Right renal cortex interstitium (tissue), 3 donors: Measurements from ENCODE around the gene THSD7B. TPM values are rescaled to one million over a fixed set of nuclear protein-coding genes. Genes with fewer than 3 reads are reported as not detected.
"Not testable (repeated sequence)": the region's sequence is repeated elsewhere in the genome, so short reads cannot be mapped to it uniquely, and the experiment has no call there.

Source experiments
- DNase-seq, 3 donors: peaks; one replicate each; pipeline ENCODE4 v3.0.0-alpha.2; 2013; ENCODE audit warnings: low read depth in 3 of 3, low spot score in 2 of 3
- polyA plus RNA-seq, 3 donors: library from polyadenylated mRNA; unstranded; fragments of 120-200 nt; gene quantifications; one replicate each; pipeline ENCODE4 v1.2.1, GENCODE V29; 2013; ENCODE audit not compliant: insufficient read length in 3 of 3

Gene THSD7B
- polyA plus RNA-seq, 3 donors, result 5.1 to 5.8 (median 5.4) TPM

DNA sequence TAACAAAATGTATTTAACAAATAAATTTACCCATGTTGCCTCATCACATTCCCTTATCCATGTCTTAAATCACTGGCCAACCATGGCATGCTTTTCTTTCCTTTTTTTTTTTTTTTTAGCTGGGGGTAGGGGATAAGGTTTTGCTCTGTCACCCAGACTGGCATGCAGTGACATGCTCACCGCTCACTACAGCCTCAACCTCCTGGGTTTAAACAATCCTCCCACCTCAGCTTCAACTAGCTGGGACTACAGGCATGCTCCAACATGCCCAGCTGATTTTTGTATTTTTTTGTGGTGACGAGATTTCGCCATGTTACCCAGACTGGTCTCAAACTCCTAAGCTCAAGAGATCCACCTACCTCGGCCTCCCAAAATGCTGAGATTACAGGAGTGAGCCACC is 266.4 kb downstream of the THSD7B start:
- no peak for DNase-seq

DNA sequence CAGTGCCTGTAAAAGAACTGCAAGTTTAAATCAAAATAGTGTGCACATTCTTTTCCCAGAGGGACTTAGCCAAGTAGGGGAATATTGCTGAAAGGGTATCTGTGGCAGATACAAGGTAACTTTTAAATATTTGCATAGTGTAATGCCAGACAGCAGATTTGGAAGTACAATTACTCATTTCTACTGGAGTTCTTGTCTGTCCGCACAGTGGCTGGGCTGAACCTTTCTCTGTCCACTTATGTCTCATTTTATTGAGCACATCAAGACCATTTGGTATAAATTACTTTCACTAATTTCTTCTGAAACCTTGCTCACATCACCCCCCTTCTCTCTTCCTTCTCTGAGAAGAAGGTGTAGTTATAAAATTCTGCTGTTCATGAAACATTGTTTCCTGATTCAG is 271.3 kb downstream of the THSD7B start:
- no peak for DNase-seq

DNA sequence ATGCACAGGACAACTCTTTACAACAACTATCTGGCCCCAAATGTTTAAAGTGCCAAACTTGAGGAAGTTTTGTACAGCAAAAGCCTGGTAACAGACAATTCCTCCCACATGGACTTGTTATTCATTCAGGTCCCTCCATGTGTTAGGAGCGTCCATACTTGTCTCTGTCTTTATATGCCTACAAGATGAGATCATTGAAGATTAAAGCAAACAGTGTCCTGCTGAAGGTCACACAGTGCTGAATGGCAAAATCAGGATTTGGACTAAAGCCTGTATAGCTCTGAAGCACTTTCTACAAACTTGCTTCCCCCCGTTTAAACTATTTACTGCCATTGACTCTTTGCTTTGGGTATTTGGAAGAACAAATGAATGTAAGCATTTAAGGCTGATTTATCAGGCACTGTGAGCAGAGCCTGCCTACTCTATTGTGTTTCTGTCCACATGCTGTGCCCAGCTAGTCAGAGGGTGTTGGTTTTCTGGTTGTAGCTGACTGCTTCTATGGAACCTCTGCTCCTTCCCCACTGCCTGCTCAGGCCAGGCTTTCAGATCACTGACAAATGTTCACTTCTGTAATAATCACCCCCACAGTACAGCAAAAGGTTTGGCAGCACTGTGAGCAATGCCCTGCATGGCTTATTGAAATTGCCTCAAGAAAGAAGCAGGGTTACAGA is 274.3 kb downstream of the THSD7B start:
- DNase-seq, result no peak

DNA sequence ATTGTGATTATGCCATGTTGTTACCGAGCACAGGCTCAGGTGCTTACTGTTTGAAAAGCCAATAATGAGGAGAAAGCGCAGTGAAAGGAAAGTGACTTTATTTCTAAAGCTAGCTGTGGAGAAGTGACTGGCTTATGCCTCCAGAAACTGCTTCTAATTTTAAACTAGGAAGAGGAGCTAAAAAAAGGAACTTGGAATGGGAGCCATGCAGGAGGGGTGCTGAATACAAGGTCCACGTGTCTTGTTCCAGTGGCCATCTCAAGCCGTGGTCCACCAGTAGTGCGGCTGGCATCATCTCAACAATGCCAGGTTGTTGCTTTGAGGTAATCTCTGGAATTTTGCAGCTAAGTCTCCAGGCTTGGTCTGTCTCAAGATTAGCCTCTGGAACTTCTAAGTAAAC is 282.0 kb downstream of the THSD7B start:
- DNase-seq, result no peak

DNA sequence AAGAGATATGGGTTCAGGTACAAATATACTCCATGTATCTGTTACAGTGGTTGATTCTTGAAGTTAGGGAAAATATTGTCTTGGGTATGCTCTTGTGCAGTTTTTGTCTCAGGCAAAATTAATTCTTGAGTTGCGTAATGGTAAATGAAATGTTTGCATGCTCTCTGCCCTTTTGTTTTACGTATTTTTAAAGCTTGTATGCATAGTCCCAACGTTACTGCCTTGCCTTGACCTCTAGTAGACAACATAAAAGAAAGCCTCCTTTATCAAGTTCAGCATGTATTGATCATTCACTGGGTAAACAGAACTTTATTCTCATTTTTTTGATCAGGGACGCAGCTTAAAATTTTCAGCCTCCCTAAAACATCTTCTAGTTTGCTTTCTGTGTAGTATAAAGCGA is 283.1 kb downstream of the THSD7B start:
- no peak for DNase-seq

DNA sequence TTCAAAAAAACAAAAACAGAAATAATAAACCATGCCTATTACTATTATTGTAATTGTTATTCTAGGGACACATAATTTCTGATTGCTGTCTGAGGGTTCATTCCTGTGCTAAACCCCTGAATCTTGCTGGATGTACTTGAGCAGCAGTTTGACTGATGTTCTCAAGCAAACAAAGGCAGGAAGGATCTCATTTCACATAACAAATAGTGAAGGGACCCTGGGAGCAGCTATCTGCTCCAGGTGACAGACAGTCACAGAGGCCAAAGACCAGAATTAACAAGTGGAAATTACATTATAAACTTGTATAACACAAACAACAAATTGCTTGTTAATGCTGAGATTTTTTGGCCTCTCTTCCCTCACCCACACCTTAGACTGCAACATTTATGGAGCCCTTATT is 284.2 kb downstream of the THSD7B start:
- DNase-seq, result no peak

DNA sequence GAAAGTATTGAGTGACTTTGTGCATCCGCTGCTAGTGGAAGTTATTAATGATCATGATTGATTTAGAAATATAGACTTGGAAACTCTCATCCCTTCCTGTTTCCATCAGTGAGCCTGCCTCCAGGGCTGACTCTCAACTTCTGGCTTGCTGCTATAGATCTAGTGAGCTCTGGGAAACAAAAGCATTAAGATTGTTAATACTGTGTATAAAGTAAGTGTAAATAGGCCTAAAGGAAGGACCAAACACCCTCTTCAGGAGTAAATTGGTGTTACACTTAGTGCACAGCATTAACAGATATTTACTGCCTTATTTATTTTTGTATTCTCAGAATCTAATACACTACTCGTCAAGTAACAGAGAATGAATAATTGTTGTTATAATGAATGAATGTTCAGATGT is 285.6 kb downstream of the THSD7B start:
- DNase-seq, result no peak

DNA sequence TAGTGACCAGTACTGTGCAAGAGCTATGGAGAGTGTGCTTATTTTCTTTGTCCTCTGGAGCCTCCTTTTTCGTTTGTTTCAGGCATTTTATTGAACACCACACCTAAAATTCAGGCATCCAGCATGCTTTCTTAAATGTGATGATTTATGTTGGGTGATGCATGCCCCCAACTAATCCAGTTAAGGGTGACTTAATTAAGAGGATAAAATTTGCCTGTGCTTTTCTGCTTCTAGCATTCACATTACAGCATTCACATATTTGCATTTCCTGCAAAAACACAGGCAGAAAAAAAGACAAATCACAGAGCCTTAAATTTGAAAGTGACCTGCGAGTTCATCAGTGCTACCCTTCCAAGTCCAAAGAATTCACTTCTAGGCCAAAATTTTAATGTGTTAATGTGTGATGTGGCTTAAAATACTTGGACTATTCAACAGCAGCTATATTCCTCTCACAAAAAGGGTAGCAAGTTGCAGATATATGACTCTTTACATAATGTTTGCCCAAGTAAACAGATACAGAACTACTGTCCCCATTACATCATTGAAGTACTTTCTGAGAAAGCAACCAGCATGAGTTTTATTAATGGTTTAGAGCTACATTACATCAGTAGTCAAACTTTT is 286.5 kb downstream of the THSD7B start:
- peak in 1 of 3 donors; percentile 8 for DNase-seq

DNA sequence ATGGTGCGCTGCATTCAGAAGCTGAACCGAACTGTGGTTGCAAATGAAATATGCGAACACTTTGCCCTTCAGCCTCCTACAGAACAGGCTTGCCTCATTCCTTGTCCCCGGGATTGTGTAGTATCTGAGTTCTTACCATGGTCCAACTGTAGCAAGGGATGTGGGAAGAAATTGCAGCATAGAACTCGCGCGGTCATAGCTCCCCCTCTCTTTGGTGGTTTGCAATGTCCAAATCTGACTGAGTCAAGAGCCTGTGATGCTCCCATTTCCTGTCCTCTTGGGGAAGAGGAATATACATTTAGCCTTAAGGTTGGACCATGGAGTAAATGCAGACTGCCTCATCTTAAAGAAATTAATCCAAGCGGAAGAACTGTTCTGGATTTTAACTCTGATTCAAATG is 291.4 kb downstream of the THSD7B start:
- no peak for DNase-seq

DNA sequence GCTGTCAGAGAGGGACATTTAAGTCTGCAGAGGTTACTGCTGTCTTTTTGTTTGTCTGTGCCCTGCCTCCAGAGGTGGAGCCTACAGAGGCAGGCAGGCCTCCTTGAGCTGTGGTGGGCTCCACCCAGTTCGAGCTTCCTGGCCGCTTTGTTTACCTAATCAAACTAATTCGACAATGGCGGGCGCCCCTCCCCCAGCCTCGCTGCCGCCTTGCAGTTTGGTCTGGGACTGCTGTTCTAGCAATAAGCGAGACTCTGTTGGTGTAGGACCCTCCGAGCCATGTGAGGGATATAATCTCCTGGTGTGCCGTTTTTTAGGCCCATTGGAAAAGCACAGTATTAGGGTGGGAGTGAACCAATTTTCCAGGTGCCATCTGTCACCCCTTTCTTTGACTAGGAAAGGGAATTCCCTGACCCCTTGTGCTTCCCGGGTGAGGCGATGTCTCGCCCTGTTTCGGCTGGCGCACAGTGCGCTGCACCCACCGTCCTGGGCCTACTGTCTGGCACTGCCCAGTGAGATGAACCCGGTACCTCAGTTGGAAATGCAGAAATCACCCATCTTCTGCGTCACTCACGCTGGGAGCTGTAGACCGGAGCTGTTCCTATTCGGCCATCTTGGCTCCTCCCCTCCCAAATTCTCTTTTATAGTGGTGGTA is 310.9 kb downstream of the THSD7B start:
- not testable (repeated sequence) for DNase-seq

DNA sequence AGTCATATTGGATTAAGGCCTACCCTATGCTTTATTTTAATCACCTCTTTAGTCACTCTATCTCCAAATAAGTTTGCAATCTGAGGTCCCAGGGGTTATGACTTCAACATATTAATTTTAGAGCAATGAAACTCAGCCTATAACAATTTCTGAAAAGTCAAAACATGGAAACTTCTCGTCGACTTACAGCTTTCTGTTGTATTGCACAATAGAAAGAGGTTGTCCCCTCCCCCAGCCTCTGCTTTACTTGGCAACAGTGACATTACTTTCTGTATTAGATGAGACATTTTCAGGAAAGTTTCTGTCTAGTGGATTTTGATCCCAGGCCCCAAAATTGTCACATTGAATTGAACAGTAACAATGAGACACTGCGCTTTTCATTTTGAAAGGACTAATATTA is 326.4 kb downstream of the THSD7B start:
- DNase-seq, result no peak

DNA sequence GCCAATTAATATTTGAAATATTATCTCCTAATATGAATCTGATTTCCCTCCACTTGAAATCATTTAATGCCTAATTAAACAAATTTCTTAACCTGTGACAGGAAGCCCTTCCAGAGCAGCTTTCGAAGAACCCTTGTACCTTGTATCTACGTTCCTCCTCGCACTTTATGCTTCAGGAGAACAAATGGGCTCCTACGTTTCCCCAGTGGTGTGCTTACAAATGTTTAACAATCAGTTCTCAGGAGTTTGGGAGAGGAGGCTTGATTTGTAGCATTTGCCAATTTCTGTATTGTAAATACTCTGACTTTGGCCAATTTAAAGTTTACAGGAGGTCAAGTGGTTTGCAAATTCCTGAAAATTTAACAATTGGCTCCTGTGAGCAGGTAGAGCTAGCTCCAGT is 327.8 kb downstream of the THSD7B start:
- DNase-seq, result no peak

DNA sequence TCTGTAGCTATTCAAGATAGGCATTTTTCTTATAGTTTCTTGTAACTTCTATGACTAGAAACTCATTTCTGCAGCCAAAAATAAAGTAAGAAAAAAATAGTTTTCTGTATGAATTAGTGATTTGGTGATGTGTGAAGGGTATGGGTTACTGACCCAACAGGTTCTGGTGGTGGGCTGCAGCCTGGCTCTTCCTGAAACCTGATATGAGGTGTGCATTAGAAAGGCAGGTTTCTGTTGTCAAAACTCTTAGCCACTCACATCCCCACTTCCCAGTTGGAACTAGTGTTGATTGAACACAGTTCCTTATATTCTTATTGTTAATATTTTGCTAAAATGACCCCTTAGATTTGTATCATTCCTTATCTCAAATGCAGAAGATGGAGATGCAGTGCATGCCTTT is 330.8 kb downstream of the THSD7B start:
- no peak for DNase-seq

DNA sequence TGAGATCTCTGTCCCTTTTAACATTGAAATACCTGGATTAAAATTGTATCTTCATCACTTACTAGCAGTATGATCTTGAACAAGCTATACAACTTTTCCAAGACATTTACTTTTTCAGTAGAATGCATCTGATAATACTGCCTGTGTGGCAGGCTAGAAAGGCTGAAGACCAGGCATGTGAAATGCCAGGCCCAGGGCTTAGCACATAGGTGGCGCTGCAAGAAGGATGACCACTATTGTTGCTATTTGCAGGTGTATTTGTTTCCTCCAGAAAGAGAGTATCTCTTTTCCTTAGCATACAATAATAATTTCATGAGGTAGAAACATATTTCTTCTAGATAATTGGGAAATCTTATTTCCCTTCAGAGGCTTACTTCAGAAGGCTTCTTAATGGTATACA is 331.3 kb downstream of the THSD7B start:
- DNase-seq, result no peak

DNA sequence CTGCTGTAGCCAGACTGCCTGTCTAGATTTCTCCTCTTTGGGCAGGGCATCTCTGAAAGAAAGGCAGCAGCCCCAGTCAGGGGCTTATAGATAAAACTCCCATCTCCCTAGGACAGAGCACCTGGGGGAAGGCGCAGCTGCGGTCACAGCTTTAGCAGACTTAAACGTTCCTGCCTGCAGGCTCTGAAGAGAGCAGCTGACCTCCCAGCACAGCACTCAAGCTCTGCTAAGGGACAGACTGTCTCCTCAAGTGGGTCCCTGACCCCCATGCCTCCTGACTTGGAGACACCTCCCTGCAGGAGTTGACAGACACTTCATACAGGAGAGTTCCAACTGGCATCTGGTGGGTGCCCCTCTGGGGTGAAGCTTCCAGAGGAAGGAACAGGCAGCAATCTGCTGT is 336.5 kb downstream of the THSD7B start:
- DNase-seq, result not testable (repeated sequence)

DNA sequence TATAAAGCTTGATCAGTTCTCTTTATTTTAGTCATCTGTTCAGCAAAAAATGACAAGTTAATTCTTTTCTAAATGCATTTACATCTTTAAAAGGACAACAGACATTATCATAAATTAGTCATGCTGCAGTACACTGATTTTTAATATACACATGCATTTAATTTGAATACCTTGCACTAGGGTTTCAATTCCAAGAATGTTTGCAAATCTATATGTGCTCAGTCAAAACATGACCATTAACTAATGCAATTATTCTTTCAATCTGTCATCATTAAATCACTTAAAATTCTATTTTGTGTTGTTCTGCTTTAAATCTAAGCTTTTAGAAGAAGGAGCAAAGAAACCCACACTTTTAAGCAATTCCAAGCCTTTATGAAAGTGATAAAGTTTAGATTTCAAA is 342.6 kb downstream of the THSD7B start:
- DNase-seq, result no peak

DNA sequence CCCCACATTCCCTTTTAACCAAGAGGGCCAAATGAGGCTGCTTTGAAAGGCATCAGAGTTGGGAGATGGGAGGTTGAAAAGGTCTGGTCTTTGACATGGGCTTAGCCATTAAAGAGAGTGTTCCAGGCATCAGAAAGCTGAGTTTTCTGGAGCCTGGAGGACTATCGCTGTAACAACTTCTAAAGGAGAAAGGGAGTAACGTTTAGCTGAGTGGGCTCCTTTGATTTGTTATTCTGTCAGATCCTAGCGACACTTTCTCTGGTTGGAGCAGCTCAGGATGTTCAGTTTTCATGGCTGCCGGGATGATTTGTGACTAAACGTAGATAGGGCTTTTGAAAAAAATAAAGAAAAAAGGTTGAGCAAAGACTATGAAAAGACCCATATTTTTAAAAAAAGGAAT is 346.6 kb downstream of the THSD7B start:
- no peak for DNase-seq

DNA sequence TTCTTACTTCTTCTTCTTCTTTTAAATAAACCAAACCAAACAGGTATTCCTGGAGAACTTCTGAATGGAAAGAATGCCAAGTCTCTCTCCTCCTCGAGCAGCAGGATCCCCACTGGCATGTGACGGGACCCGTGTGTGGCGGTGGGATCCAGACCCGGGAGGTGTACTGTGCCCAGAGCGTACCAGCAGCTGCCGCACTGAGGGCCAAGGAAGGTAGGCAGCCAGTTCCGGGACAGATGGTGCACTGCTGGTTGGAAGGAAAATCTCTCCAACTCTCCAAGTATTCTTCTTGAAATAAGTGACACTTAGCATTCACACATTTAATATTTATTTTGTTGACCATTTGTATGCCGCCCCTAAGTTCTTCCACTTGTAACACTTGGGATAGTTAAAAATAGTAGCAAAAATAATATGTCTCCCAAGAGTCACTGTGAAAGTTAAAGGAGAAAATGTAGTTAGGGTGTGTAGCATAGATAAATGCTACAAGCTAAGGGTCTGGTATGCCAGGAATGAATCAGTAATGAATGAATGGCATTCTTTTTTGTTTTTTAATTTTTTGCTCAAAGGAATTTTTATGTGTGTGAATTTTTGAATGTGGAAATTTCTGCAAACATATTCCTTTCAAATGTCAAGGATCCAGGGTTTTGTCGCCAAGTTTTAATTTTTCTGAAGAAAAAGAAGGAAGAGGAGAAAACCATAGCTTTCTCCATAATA is 349.9 kb downstream of the THSD7B start:
- no peak for DNase-seq

DNA sequence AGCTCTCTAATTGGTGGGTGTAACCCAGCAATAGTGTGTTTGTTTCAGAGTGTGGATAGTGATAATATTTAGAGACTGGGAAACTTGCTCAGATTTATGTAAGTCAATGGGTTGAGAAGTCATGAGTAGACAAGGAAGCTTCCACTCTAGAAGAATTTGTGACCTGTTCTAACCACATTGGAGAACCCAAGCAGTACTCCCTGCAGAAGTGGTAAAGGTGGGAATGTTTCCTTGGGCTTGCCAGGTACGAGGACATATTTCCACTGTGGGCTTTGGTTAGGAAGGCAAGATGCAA is 350.4 kb downstream of the THSD7B start:
- DNase-seq, result no peak

DNA sequence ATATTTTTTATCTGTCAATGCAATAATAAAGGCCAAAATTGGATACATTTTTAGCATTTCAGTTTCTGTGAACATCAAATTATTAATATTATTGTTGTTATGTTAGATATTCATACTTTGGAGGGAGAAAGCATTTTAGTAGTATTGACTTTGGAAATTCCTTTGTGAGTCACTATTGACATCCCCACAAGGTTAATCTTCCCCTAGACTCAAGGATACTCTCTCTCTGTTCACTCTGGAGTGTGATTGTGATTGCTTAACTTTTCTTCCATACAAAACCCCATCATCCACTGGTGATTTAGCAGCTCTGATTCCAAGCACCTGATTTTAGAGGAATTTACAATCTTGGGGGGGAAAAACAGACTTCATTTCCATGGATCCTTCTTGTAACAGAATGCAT is 352.0 kb downstream of the THSD7B start:
- DNase-seq, result no peak

DNA sequence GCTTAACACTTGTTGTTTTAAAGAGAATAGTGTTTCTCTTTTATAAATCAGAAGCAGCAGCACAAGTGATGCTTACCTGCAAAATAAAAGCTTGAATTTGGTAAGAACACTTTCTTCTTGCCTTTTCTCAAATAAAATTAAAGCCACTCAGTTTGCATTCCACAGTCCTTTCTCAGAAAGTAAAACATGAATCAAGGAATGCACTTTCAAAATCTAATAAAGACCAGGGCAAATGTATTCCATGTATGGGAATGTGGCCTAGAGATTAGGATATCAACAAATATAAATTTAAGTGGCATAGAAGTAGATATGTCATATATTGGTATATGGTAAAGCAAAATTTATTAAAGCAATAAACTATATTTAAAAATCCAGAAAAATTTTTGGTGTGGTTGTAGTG is 352.8 kb downstream of the THSD7B start:
- no peak for DNase-seq

DNA sequence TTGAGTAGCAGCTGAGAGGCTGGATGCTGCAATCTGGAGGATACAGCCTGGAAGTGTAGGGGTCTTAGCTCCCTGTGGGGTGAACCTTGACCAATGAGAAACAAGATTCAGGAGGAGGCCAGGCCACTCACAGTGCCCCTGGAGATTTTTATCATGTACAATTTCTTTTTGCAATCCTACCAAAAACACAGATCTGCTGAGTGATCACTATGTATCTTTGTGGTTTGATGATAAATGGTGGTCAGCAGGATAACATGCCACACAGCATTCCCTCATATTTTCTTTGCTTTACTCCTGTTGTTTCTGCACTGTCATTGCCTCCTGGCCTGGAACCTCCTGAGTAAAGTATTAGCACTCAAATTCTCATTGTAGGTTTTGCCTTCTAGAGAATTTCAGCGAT is 357.9 kb downstream of the THSD7B start:
- no peak for DNase-seq
